Progenitor cell of endocrine pancreas (in vitro differentiated cells): Measurements from ENCODE around the gene WDR90. TPM values are rescaled to one million over a fixed set of nuclear protein-coding genes. Genes with fewer than 3 reads are reported as not detected.

Experiments used
- DNase-seq: peaks from one replicate; pipeline ENCODE4 v3.0.0; 2021; ENCODE audit warnings: low spot score; ENCODE audit not compliant: unreplicated experiment
- H3K27ac Mint-ChIP-seq: 2 replicates; pipeline ENCODE4 v1.8.0; 2021; ENCODE audit warnings: mild to moderate bottlenecking, moderate library complexity, mixed read lengths
- H3K27me3 Mint-ChIP-seq: 2 replicates; pipeline ENCODE4 v1.8.0; 2021; ENCODE audit warnings: mixed read lengths
- H3K36me3 Mint-ChIP-seq: 2 replicates; pipeline ENCODE4 v1.8.0; 2022; ENCODE audit warnings: mixed read lengths; ENCODE audit not compliant: insufficient read depth
- H3K4me1 Mint-ChIP-seq: 2 replicates; pipeline ENCODE4 v1.8.0; 2021; ENCODE audit warnings: low read depth, mixed read lengths
- H3K4me3 Mint-ChIP-seq: 2 replicates; pipeline ENCODE4 v1.8.0; 2021; ENCODE audit warnings: low read depth, mild to moderate bottlenecking, moderate library complexity, mixed read lengths
- H3K9me3 Mint-ChIP-seq: 2 replicates; pipeline ENCODE4 v1.8.0; 2021; ENCODE audit warnings: low read depth, mixed read lengths
- total RNA-seq: library from RNA; stranded (reverse); gene quantifications from 2 replicates; pipeline ENCODE4 v1.2.1, GENCODE V29; 2021
- TF ChIP-seq, protein P1 (sequence below): fragments of 200-600 bp; sonication (generic); IDR thresholded peaks from one replicate; pipeline ENCODE4 v1.5.0; 2021; ENCODE audit warnings: antibody characterized with exemption, mild to moderate bottlenecking; ENCODE audit not compliant: unreplicated experiment

The WDR90 gene
- total RNA-seq, 1 donor from 2014 or later = 109 TPM

DNA sequence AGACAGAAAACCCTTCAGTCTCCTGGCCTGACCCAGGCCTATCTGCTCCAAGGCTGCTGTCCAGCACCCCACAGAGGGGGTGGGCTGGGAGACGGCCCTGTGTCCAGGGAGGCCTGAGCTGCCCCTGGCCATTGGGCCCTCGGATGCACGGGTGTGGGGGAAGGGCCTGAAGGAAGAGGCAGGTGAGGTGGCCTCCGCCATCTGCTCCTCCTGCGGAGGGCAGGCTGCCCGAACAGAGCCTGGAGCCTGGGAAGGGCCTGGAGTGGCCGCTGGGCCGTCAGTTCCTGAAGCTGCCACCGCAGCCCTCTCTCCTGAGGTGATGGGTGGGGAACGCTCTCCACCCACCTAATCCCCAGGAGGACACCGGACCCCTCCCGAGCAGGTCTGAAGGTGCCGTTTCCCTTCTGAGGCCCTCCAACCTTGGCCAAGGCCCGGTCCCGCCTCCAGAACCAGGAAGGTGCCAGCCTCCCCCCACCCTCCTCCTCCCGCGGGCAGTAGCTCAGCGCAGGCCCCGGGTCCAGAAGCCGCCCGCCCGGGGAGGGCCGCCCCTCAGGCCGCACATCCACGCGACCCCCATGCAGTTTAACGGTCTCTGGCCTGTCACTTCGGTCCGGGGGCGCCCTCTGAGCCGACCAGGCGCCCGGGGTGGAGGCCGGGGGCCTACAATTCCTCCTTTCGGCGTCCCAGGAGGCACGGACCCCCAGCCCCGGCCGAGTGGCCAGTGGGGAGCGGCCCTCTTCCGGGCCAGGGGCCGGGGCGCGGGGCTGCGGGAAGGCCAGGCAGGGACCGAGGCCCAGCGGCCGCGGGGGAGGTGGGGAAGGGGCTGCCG is 55.6 kb downstream of the WDR90 start:
- Mint-ChIP-seq H3K9me3 (no peaks in the 10 kb centered on the region), H3K4me3 (no peak overlapping the region), H3K36me3 (no peaks in the 10 kb centered on the region), H3K27ac (no peak overlapping the region), H3K27me3 (peaks cover 66% of the 10 kb centered on the region), H3K4me1 (no peaks in the 10 kb centered on the region)
- DNase-seq = no peak
- TF ChIP-seq, protein P1, sequence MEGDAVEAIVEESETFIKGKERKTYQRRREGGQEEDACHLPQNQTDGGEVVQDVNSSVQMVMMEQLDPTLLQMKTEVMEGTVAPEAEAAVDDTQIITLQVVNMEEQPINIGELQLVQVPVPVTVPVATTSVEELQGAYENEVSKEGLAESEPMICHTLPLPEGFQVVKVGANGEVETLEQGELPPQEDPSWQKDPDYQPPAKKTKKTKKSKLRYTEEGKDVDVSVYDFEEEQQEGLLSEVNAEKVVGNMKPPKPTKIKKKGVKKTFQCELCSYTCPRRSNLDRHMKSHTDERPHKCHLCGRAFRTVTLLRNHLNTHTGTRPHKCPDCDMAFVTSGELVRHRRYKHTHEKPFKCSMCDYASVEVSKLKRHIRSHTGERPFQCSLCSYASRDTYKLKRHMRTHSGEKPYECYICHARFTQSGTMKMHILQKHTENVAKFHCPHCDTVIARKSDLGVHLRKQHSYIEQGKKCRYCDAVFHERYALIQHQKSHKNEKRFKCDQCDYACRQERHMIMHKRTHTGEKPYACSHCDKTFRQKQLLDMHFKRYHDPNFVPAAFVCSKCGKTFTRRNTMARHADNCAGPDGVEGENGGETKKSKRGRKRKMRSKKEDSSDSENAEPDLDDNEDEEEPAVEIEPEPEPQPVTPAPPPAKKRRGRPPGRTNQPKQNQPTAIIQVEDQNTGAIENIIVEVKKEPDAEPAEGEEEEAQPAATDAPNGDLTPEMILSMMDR = no peak

DNA sequence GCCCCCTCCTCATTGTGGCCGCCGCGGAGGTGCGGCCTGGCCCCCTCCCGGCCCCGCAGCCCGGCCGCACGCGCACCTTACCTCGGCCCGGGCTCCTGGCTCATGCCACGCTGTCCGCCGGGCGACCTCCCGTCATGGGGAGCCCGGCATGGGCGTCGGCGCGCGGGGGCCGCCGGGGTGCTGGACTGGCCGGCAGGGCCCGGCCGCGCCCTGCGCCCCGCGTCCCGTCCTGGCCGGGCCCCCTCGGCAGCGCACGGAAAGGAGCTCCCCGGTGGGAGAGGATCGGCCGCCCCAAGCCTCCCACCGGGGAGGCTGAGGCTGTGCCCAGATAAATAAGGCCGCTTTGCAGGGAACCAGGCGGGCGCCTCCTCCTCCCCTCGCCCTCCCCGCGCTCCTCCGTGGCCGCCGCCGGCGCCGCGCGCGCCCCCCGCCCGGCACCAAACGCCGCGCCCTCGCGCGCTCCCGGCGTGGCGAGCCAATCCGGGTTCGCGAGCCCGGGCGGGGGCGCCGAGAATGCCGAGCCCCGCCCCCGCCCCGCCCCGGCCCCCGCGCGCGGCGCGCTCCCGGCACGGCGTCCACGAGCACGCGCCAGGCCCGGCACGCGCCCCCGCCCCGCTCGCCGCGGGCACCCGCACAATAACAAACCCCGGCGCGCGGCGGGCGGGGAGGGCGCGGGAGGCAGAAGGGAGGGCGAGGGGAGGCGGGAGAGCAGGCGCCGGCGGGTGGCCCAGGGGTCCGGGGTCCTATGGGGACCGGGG is 56.4 kb downstream of the WDR90 start, which contains the start of gene FBXL16:
FBXL16 (minus strand) TSS at position 371 of the 758 bp plus-strand sequence. CDS start 8,396 bp downstream, outside the sequence.
- Mint-ChIP-seq H3K36me3 (no peaks in the 10 kb centered on the region), H3K4me3 (peak within 1 kb of the TSS; percentile 19), H3K9me3 (no peaks in the 10 kb centered on the region), H3K27me3 (peaks cover 65% of the 10 kb centered on the region), H3K4me1 (no peaks in the 10 kb centered on the region), H3K27ac (no peak within 1 kb of the TSS)
- DNase-seq = no peak
- TF ChIP-seq, protein P1 = no peak

DNA sequence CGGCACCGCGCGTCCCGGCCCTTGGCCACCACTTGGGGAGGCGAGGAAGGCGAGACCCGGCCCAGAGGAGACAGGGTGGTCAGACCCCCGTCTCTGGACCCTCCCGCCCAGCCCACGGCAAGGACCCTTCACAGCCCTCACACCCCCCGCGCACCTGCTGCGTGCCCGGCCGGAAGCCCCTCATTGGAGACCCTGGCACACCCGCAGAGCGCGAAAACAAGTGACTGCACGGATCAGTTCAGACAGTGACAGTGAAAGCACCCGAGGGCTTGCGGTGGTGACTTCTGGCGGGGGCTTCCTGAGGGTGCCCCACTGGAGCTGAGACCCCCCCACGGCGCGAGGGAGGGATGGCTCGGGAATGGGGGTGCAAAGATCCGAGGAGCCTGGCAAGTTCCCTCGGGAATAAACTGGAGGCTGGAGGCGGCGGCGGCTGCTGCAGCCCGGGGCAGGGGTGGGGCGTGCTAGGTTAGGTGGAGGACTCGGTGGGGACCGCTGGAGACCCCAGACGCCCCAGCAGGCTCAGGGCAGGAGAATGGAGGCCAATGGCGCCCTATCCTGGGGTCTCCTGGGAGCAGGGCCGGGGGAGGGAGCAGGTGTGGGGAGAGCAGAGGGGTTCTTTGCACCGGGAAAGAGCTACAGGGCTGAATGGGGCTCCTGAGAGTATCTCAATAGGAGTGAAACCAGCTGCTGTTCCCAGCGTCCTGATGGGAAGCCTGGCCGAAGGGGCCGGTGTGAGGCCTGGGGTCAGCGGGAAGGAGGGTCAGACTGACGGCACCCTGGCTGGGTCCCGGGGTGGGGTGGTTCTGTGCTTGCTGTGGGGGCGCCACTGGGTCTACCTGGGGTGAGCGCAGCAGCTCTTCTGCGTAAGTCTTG is 57.3 kb downstream of the WDR90 start:
- no peaks in the 10 kb centered on the region for H3K36me3 Mint-ChIP-seq
- no peak for DNase-seq
- peak overlapping the region; percentile 19 for H3K4me3 Mint-ChIP-seq
- TF ChIP-seq, protein P1 = no peak
- H3K9me3 Mint-ChIP-seq = no peaks in the 10 kb centered on the region
- H3K4me1 Mint-ChIP-seq = no peaks in the 10 kb centered on the region
- no peak overlapping the region for H3K27ac Mint-ChIP-seq
- H3K27me3 Mint-ChIP-seq = peaks cover 61% of the 10 kb centered on the region

DNA sequence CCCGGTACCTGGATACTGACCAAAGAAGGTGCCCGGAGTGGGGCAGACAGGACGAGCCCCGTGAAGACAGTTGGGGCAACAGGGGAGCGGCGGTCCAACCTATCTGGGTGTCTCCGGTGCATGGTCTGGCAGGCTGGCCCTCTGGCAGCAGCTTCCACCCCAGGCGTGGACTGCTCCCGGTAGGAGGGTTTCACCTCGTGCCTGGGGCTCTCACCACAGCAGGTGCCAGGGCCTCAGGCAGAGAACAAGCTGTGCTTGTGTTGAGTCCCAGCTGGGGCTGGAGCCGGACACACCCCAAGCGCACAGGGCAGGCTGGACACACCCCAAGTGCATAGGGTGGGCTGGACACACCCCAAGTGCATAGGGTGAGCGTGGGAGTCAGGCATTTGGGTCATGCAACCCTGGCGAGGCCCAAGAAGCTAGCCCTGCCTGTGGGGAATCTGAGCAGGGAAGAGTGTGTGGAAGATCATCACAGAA is 57.9 kb downstream of the WDR90 start:
- Mint-ChIP-seq H3K9me3 (no peaks in the 10 kb centered on the region), H3K4me3 (no peak overlapping the region), H3K4me1 (no peaks in the 10 kb centered on the region)

More for the DNA sequence above, 57.9 kb downstream of the WDR90 start:
- Mint-ChIP-seq H3K27ac (no peak overlapping the region), H3K36me3 (no peaks in the 10 kb centered on the region), H3K27me3 (peaks cover 55% of the 10 kb centered on the region)
- TF ChIP-seq, protein P1 = no peak
- DNase-seq = no peak
